Gastroesophageal sphincter (tissue), 3 donors: ENCODE data around the gene TBCK.

Source experiments
- EP300 ChIP-seq: sonication (generic); formaldehyde crosslinking; IDR thresholded peaks from one replicate; pipeline ENCODE4 v1.6.1; 2017; ENCODE audit warnings: antibody characterized with exemption, mild to moderate bottlenecking
- POLR2A ChIP-seq, 2 donors: fragments of 450-650 bp; IDR thresholded peaks; one replicate each; pipeline ENCODE4 v1.6.1; 2017; ENCODE audit warnings: antibody characterized with exemption in 2 of 2, mild to moderate bottlenecking in 2 of 2, moderate library complexity in 1 of 2
- POLR2AphosphoS5 ChIP-seq: sonication (generic); formaldehyde crosslinking; IDR thresholded peaks from one replicate; pipeline ENCODE4 v1.6.1; 2017; ENCODE audit warnings: antibody characterized with exemption
- TF ChIP-seq, protein P1 (sequence below), 4 experiments: fragments of 200-600 bp in 2 of 4; fragments of 450-650 bp in 2 of 4; sonication (generic) in 1 of 4; IDR thresholded peaks; one replicate each; pipeline ENCODE4 v1.5.1; 2017 to 2019; ENCODE audit warnings: antibody characterized with exemption in 4 of 4, mild to moderate bottlenecking in 2 of 4, moderate library complexity in 2 of 4

GRCh38 chr4:106162278-106162677, 153.7 kb downstream of the TBCK start:
- no peak for TF ChIP-seq POLR2A (IDR thresholded peaks at IDR 0.05)
- TF ChIP-seq, protein P1, sequence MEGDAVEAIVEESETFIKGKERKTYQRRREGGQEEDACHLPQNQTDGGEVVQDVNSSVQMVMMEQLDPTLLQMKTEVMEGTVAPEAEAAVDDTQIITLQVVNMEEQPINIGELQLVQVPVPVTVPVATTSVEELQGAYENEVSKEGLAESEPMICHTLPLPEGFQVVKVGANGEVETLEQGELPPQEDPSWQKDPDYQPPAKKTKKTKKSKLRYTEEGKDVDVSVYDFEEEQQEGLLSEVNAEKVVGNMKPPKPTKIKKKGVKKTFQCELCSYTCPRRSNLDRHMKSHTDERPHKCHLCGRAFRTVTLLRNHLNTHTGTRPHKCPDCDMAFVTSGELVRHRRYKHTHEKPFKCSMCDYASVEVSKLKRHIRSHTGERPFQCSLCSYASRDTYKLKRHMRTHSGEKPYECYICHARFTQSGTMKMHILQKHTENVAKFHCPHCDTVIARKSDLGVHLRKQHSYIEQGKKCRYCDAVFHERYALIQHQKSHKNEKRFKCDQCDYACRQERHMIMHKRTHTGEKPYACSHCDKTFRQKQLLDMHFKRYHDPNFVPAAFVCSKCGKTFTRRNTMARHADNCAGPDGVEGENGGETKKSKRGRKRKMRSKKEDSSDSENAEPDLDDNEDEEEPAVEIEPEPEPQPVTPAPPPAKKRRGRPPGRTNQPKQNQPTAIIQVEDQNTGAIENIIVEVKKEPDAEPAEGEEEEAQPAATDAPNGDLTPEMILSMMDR (IDR thresholded peaks at IDR 0.05): no peak
- TF ChIP-seq EP300: no peak
- TF ChIP-seq POLR2AphosphoS5: no peak
